ENCODE measurements around the gene FGD6. TPM values are rescaled to one million over a fixed set of nuclear protein-coding genes. Genes with fewer than 3 reads are reported as not detected.
A peak's percentile ranks its signal among the peaks of the same experiment; 100 is the strongest.
"Not testable (repeated sequence)": the region's sequence is repeated elsewhere in the genome, so short reads cannot be mapped to it uniquely, and the experiment has no call there.

The FGD6 gene
- total and polyA plus RNA-seq, 7 donors, result 4.2 to 56.6 (median 40.2) TPM

DNA sequence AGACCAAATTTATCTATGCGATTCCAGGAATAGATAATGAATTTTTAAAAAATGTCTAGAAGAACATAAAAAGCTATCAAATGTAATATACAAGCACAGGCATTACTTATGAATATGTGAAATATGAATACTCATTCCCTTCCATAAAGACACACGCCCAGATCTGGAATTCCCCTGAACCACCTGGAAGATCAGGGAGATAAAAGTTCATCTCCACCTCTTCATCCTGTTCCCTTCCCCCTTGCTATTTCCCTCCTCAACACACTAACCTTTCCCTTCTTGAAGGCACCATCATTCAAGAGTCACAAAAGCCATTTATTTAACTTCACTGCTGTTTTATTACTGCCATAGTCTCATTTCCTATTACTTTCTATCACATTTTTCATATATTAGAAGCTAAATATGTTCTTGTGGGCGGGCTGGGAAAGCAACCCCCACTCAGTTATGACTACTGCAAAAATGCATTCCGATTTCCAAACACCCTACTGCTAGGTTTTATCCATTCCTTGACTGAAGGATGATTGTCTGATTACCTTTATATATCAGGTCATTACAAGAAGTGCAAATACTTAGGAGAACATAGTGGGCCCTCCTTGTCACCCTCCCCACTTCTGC is 16.1 kb downstream of the FGD6 start:
- peak overlapping the region; percentile 27 to 82 (median 48) for H3K27ac ChIP-seq
- H3K4me1 ChIP-seq, result peaks cover 0 to 64% (median 59%) of the 10 kb centered on the region in 4 donors
- no peak for DNase-seq

GRCh38 chr12:95200128-95200894 is 17.0 kb downstream of the FGD6 start:
- Histone ChIP-seq H3K27ac (peak overlapping the region; percentile 27 to 82 (median 48)), H3K9me3 (no peaks in the 10 kb centered on the region), H3K4me1 (peaks cover 0 to 56% (median 50%) of the 10 kb centered on the region in 4 donors), H3K36me3 (no peaks in the 10 kb centered on the region), H3K27me3 (no peaks in the 10 kb centered on the region), H3K4me3 (no peak overlapping the region)
- DNase-seq, result no peak
- TF ChIP-seq POLR2AphosphoS5 (IDR thresholded peaks at IDR 0.05), result no peak
- TF ChIP-seq EP300 (IDR thresholded peaks at IDR 0.05), result no peak
- TF ChIP-seq POLR2A (IDR thresholded peaks at IDR 0.05), result no peak
- TF ChIP-seq, protein P1, sequence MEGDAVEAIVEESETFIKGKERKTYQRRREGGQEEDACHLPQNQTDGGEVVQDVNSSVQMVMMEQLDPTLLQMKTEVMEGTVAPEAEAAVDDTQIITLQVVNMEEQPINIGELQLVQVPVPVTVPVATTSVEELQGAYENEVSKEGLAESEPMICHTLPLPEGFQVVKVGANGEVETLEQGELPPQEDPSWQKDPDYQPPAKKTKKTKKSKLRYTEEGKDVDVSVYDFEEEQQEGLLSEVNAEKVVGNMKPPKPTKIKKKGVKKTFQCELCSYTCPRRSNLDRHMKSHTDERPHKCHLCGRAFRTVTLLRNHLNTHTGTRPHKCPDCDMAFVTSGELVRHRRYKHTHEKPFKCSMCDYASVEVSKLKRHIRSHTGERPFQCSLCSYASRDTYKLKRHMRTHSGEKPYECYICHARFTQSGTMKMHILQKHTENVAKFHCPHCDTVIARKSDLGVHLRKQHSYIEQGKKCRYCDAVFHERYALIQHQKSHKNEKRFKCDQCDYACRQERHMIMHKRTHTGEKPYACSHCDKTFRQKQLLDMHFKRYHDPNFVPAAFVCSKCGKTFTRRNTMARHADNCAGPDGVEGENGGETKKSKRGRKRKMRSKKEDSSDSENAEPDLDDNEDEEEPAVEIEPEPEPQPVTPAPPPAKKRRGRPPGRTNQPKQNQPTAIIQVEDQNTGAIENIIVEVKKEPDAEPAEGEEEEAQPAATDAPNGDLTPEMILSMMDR (IDR thresholded peaks at IDR 0.05), result no peak
- intact Hi-C loops (cut with DNase I), result no loop called here
- 39 to 64% methylated on average over 5 of the region's 5 CpGs for WGBS, 2 donors

More for the DNA sequence above, 16.1 kb downstream of the FGD6 start:
- TF ChIP-seq POLR2A (IDR thresholded peaks at IDR 0.05), result no peak
- no peak for TF ChIP-seq EP300 (IDR thresholded peaks at IDR 0.05)
- no peak for TF ChIP-seq POLR2AphosphoS5 (IDR thresholded peaks at IDR 0.05)
- TF ChIP-seq, protein P1 (IDR thresholded peaks at IDR 0.05), result no peak
- H3K27me3 ChIP-seq, result no peaks in the 10 kb centered on the region
- WGBS, 2 donors, result 54 to 73% methylated on average over 4 of the region's 4 CpGs
- H3K36me3 ChIP-seq, result no peaks in the 10 kb centered on the region
- H3K4me3 ChIP-seq, result no peak overlapping the region
- no peaks in the 10 kb centered on the region for H3K9me3 ChIP-seq
- intact Hi-C loops (cut with DNase I), result no loop called here

- Histone ChIP-seq H3K4me1 (peaks cover 0 to 42% (median 36%) of the 10 kb centered on the region in 4 donors), H3K36me3 (no peaks in the 10 kb centered on the region), H3K27ac (no peak overlapping the region), H3K9me3 (no peaks in the 10 kb centered on the region), H3K4me3 (no peak overlapping the region), H3K27me3 (no peaks in the 10 kb centered on the region)
- 80 to 87% methylated on average over 4 of the region's 4 CpGs for WGBS, 2 donors
- DNase-seq, result no peak
- TF ChIP-seq, protein P1 (IDR thresholded peaks at IDR 0.05), result no peak
- no peak for TF ChIP-seq EP300 (IDR thresholded peaks at IDR 0.05)
- intact Hi-C loops (cut with DNase I), result no loop called here
Measured at GRCh38 chr12:95198914-95199313, 18.4 kb downstream of the FGD6 start.

GRCh38 chr12:95197636-95198035 is 19.6 kb downstream of the FGD6 start:
- no peak for DNase-seq
- Histone ChIP-seq H3K4me1 (peaks cover 0 to 29% (median 24%) of the 10 kb centered on the region in 4 donors), H3K27ac (no peak overlapping the region), H3K9me3 (no peaks in the 10 kb centered on the region), H3K27me3 (no peaks in the 10 kb centered on the region), H3K36me3 (no peaks in the 10 kb centered on the region), H3K4me3 (no peak overlapping the region)
- TF ChIP-seq POLR2A (IDR thresholded peaks at IDR 0.05), result no peak
- no peak for TF ChIP-seq EP300 (IDR thresholded peaks at IDR 0.05)
- no peak for TF ChIP-seq POLR2AphosphoS5 (IDR thresholded peaks at IDR 0.05)
- TF ChIP-seq, protein P1 (IDR thresholded peaks at IDR 0.05), result no peak
- WGBS, 2 donors, result 74 to 82% methylated on average over 2 of the region's 2 CpGs
- intact Hi-C loops (cut with DNase I), result no loop called here

DNA sequence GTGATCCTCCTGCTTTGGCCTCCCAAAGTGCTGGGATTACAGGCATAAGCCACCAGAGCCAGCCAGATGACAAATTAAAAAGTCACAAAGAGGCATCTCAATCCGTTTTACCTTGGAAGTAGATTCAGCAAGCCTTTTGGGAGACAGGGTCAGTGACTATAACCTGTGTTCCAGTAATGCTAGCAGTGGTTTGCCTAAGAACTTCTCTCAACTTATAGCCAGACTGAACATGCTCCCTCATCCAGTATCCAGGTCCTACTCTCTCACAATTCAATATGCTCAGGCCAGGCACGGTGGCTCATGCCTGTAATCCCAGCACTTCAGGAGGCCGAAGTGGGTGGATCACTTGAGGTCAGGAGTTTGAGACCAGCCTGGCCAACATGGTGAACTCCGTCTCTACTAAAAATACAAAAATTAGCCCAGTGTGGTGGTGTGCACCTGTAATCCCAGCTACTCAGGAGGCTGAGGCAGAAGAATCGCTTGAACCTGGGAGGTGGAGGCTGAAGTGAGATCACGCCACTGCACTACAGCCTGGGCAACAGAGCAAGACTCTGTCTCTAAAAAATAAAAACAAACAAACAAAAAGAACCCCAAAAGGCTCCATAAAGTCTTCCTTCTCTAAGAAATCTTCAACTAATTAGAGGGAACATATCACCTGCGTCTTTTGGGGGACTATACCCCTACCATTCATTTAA is 20.2 kb downstream of the FGD6 start:
- H3K4me3 ChIP-seq; intact Hi-C loops (cut with DNase I); H3K9me3 ChIP-seq; H3K27ac ChIP-seq; H3K36me3 ChIP-seq; DNase-seq; H3K27me3 ChIP-seq: not testable (repeated sequence)
- peaks cover 0 to 24% (median 19%) of the 10 kb centered on the region in 4 donors for H3K4me1 ChIP-seq
- WGBS, 2 donors, result 95% methylated on average over 7 of the region's 7 CpGs

Data from sigmoid colon (tissue), 7 donors.